IMR-90 (cell line): ENCODE data around the gene TCERG1L. TPM values are rescaled to one million over a fixed set of nuclear protein-coding genes. Genes with fewer than 3 reads are reported as not detected.

Experiments used
- ATAC-seq: fragments of 200-7000 bp; cut with Tn5 transposase; 2 replicates; pipeline ENCODE4 v1.9.1; 2020; ENCODE audit warnings: low read depth, mild to moderate bottlenecking, moderate library complexity
- BruUV-seq: library from RNA; stranded (reverse); fragments of 400-500 nt; replicated peaks from 2 replicates; lab custom pipeline; 2021; lab: Mats Ljungman, UMichigan
- CTCF ChIA-PET: fragments of 300-600 bp; formaldehyde crosslinking; extraction: SDS; loops from one replicate; lab custom pipeline; 2021; ENCODE audit warnings: antibody characterized with exemption; lab: Yijun Ruan, JAX
- POLR2A ChIA-PET: fragments of 300-600 bp; sonication (Branson Sonifier 250); formaldehyde crosslinking; loops from one replicate; lab custom pipeline; 2022; ENCODE audit warnings: antibody characterized with exemption; ENCODE audit not compliant: unreplicated experiment; lab: Charles Lee
- DNase-seq: peaks from one replicate; pipeline ENCODE4 v3.0.0; 2013
- H2AFZ ChIP-seq: replicated peaks from 2 replicates; pipeline ENCODE3; 2013; ENCODE audit warnings: low read length, mild to moderate bottlenecking; ENCODE audit not compliant: poor library complexity
- H2AK5ac ChIP-seq: 2 replicates; pipeline ENCODE4 v1.6.1; 2013; ENCODE audit warnings: low read depth, low read length, inconsistent platforms
- H2AK9ac ChIP-seq: replicated peaks from 2 replicates; pipeline ENCODE3; 2013; ENCODE audit warnings: mild to moderate bottlenecking, low read depth, low read length, moderate library complexity; ENCODE audit not compliant: poor library complexity
- H2BK120ac ChIP-seq: 2 replicates; pipeline ENCODE4 v1.6.1; 2013; ENCODE audit warnings: low read depth, low read length, inconsistent platforms
- H2BK15ac ChIP-seq: 3 replicates; pipeline ENCODE4 v1.6.1; 2013; ENCODE audit warnings: low read depth, low read length, inconsistent platforms
- H2BK20ac ChIP-seq: 2 replicates; pipeline ENCODE4 v1.6.1; 2013; ENCODE audit warnings: low read depth, mild to moderate bottlenecking, inconsistent platforms, low read length, moderate library complexity
- H2BK5ac ChIP-seq: 2 replicates; pipeline ENCODE4 v1.6.1; 2013; ENCODE audit warnings: mild to moderate bottlenecking, low read depth, low read length, inconsistent platforms; ENCODE audit not compliant: poor library complexity, severe bottlenecking
- H3K14ac ChIP-seq: replicated peaks from 2 replicates; pipeline ENCODE4 v1.6.1; 2013; ENCODE audit warnings: low read depth, low read length, inconsistent platforms
- H3K18ac ChIP-seq: 2 replicates; pipeline ENCODE4 v1.6.1; 2013; ENCODE audit warnings: low read depth, low read length, control low read depth
- H3K23ac ChIP-seq: 2 replicates; pipeline ENCODE4 v1.6.1; 2013; ENCODE audit warnings: low read depth, low read length, inconsistent platforms
- H3K27ac ChIP-seq: 2 replicates; pipeline ENCODE4 v1.5.1; 2013; ENCODE audit warnings: mild to moderate bottlenecking, control low read depth, low read length; ENCODE audit not compliant: insufficient read depth
- H3K27me3 ChIP-seq: 2 replicates; pipeline ENCODE4 v1.6.1; 2013; ENCODE audit warnings: low read length; ENCODE audit not compliant: control insufficient read depth, insufficient read depth
- H3K36me3 ChIP-seq: 2 replicates; pipeline ENCODE4 v1.6.1; 2013; ENCODE audit warnings: low read length, mixed read lengths; ENCODE audit not compliant: control insufficient read depth, insufficient read depth
- H3K4ac ChIP-seq: 2 replicates; pipeline ENCODE4 v1.6.1; 2013; ENCODE audit warnings: low read depth, low read length, inconsistent platforms
- H3K4me1 ChIP-seq: 2 replicates; pipeline ENCODE4 v1.6.1; 2013; ENCODE audit warnings: low read length, mixed read lengths; ENCODE audit not compliant: control insufficient read depth, insufficient read depth
- H3K4me2 ChIP-seq: 2 replicates; pipeline ENCODE4 v1.6.1; 2013; ENCODE audit warnings: low read depth, mild to moderate bottlenecking, control low read depth, low read length, moderate library complexity
- H3K4me3 ChIP-seq: 2 replicates; pipeline ENCODE4 v1.5.1; 2013; ENCODE audit warnings: low read depth, mild to moderate bottlenecking, control low read depth, low read length, moderate library complexity; ENCODE audit not compliant: insufficient read depth
- H3K56ac ChIP-seq: 2 replicates; pipeline ENCODE4 v1.6.1; 2013; ENCODE audit warnings: low read length, inconsistent platforms; ENCODE audit not compliant: insufficient read depth; ENCODE audit errors: extremely low read depth
- H3K79me1 ChIP-seq, 2 experiments: 2 replicates each; pipeline ENCODE4 v1.6.1; 2013; ENCODE audit warnings: low read length in 2 of 2, inconsistent platforms in 1 of 2, low read depth in 1 of 2
- H3K9ac ChIP-seq: 2 replicates; pipeline ENCODE4 v1.6.1; 2013; ENCODE audit warnings: low read depth, low read length, control low read depth
- H3K9me1 ChIP-seq: 2 replicates; pipeline ENCODE4 v1.6.1; 2013; ENCODE audit warnings: low read length, inconsistent platforms; ENCODE audit not compliant: insufficient read depth
- H3K9me3 ChIP-seq: 2 replicates; pipeline ENCODE4 v1.6.1; 2013; ENCODE audit warnings: low read length; ENCODE audit not compliant: control insufficient read depth, insufficient read depth
- H4K20me1 ChIP-seq: 2 replicates; pipeline ENCODE4 v1.6.1; 2013; ENCODE audit warnings: low read length, inconsistent platforms; ENCODE audit not compliant: insufficient read depth
- H4K5ac ChIP-seq: 2 replicates; pipeline ENCODE4 v1.6.1; 2013; ENCODE audit warnings: mild to moderate bottlenecking, low read depth, low read length, control low read depth
- H4K8ac ChIP-seq, 2 experiments: 2 replicates each; pipeline ENCODE4 v1.6.1; 2013; ENCODE audit warnings: low read depth in 2 of 2, low read length in 2 of 2, control low read depth in 1 of 2, inconsistent platforms in 1 of 2
- H4K91ac ChIP-seq: 2 replicates; pipeline ENCODE4 v1.6.1; 2013; ENCODE audit warnings: low read depth, low read length, inconsistent platforms; ENCODE audit not compliant: insufficient read depth
- BHLHE40 ChIP-seq: fragments of 150-350 bp; IDR thresholded peaks from 2 replicates; pipeline ENCODE4 v1.6.1; 2016; ENCODE audit warnings: mild to moderate bottlenecking, low read depth, low read length
- CTCF ChIP-seq: conservative IDR thresholded peaks from 2 replicates; pipeline ENCODE4 v1.5.1; 2012; ENCODE audit warnings: mild to moderate bottlenecking, low read depth, low read length, improper control_type of control experiment
- ELK1 ChIP-seq: fragments of 150-350 bp; IDR thresholded peaks from 2 replicates; pipeline ENCODE4 v1.6.1; 2016; ENCODE audit warnings: low read depth, mild to moderate bottlenecking, low read length, moderate library complexity, borderline replicate concordance
- FOS ChIP-seq: fragments of 150-350 bp; IDR thresholded peaks from 2 replicates; pipeline ENCODE4 v1.6.1; 2016; ENCODE audit warnings: low read depth, low read length
- MAFK ChIP-seq: IDR thresholded peaks from 2 replicates; pipeline ENCODE4 v1.6.1; 2012; ENCODE audit warnings: low read depth, low read length, improper control_type of control experiment
- MAZ ChIP-seq: IDR thresholded peaks from 2 replicates; pipeline ENCODE4 v1.6.1; 2012; ENCODE audit warnings: low read depth, mild to moderate bottlenecking, low read length, improper control_type of control experiment, moderate library complexity, borderline replicate concordance
- POLR2A ChIP-seq: IDR thresholded peaks from 2 replicates; pipeline ENCODE4 v1.6.1; 2012; ENCODE audit warnings: mild to moderate bottlenecking, low read depth, low read length
- RCOR1 ChIP-seq: IDR thresholded peaks from 2 replicates; pipeline ENCODE4 v1.6.1; 2012; ENCODE audit warnings: mild to moderate bottlenecking, low read length, improper control_type of control experiment; ENCODE audit not compliant: insufficient replicate concordance
- WGBS, 2 experiments: methylation state at CpG; one replicate each; pipeline versions ENCODE4 v1.1.5 to v1.1.7; 2013; ENCODE audit warnings: missing lambda C conversion rate in 2 of 2; ENCODE audit not compliant: insufficient read length in 1 of 2; ENCODE audit errors: extremely low coverage in 2 of 2; 5-methylcytosine and 5-hydroxymethylcytosine counted together
- dilution Hi-C: fragments of 300-500 bp; cut with HindIII; formaldehyde crosslinking; loops from one replicate; pipeline ENCODE4 v1.14.3; 2018; ENCODE audit warnings: low sequenced_read_pairs; ENCODE audit not compliant: unreplicated experiment
- in situ Hi-C: fragments of 300-500 bp; cut with MboI; formaldehyde crosslinking; loops from 3 replicates; pipeline ENCODE4 v1.14.3; 2019; ENCODE audit warnings: low sequenced_read_pairs, inconsistent platforms, mixed read lengths
- intact Hi-C: fragments of 100-400 bp; cut with micrococcal nuclease; formaldehyde crosslinking; loops from 2 replicates; pipeline ENCODE4 v1.10.0; 2022
- polyA plus RNA-seq, 3 experiments: library from polyadenylated mRNA; depleted of rRNA; stranded (reverse); fragments of >200 nt; gene quantifications; 2 replicates each; pipeline ENCODE4 v1.2.3, GENCODE V29; 2012; ENCODE audit warnings: low replicate concordance in 1 of 3
- total RNA-seq: library from RNA; depleted of rRNA; stranded (reverse); fragments of >200 nt; gene quantifications from 2 replicates; pipeline ENCODE4 v1.2.3, GENCODE V29; 2012
- TF ChIP-seq, protein P1 (sequence below): fragments of 150-350 bp; IDR thresholded peaks from 2 replicates; pipeline ENCODE4 v1.6.1; 2017; ENCODE audit warnings: mild to moderate bottlenecking, antibody characterized with exemption, low read length, low read depth

Gene TCERG1L
- total and polyA plus RNA-seq, 2 of the 4 experiments (the other 2 are of a cell fraction): not detected

DNA sequence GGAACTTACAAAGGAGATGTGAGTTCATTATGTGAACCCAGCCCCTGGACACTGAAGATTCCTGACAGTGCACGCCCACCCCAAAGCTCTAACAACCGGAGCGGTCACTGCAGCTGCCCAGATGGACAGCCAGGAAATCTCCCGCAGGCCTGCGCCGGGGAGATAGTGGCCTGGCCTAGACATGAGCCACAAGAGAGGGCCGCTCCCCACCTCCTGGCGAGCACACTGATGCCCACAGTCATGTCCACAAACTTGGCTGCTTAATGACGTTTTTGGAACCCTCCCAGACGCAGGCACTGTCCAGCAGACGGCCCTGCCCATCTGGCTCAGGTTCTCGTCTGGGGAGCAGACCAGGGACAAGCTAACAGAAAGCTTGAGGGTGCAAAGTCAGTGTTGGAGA is 34.2 kb downstream of the TCERG1L start:
- H3K56ac ChIP-seq: no peak overlapping the region
- H2BK15ac ChIP-seq: no peak overlapping the region
- DNase-seq: no peak
- H3K9ac ChIP-seq: no peak overlapping the region
- in situ Hi-C loops (no loop called here), dilution Hi-C loops (no loop called here), intact Hi-C loops (no loop called here)
- BruUV-seq: no TSS peak
- H2BK20ac ChIP-seq: no peak overlapping the region
- H3K14ac ChIP-seq: no peak overlapping the region
- no peaks in the 10 kb centered on the region for H4K20me1 ChIP-seq
- ChIA-PET POLR2A (no interaction called here), CTCF (no interaction called here)
- H3K27ac ChIP-seq: no peak overlapping the region
- no peak overlapping the region for H2AFZ ChIP-seq
- H3K9me3 ChIP-seq: peaks cover 51% of the 10 kb centered on the region
- H3K23ac ChIP-seq: no peak overlapping the region
- 62% methylated on average over 3 of the region's 12 CpGs; no CpG with 5 or more reads in 1 of the 2 experiments for WGBS, 2 experiments
- H2AK9ac ChIP-seq: no peak overlapping the region
- no peak overlapping the region for H4K8ac ChIP-seq
- no peak overlapping the region for H2AK5ac ChIP-seq
- H4K91ac ChIP-seq: no peak overlapping the region
- no peak overlapping the region for H3K4ac ChIP-seq
- H2BK120ac ChIP-seq: no peak overlapping the region
- no peaks in the 10 kb centered on the region for H3K27me3 ChIP-seq
- no peak overlapping the region for H3K4me2 ChIP-seq
- ATAC-seq: no peak
- H3K9me1 ChIP-seq: no peaks in the 10 kb centered on the region
- no peaks in the 10 kb centered on the region for H3K79me1 ChIP-seq
- TF ChIP-seq RCOR1 (no peak), BHLHE40 (no peak), POLR2A (no peak), FOS (no peak), MAZ (no peak), CTCF (no peak), ELK1 (no peak), MAFK (no peak)
- TF ChIP-seq, protein P1, sequence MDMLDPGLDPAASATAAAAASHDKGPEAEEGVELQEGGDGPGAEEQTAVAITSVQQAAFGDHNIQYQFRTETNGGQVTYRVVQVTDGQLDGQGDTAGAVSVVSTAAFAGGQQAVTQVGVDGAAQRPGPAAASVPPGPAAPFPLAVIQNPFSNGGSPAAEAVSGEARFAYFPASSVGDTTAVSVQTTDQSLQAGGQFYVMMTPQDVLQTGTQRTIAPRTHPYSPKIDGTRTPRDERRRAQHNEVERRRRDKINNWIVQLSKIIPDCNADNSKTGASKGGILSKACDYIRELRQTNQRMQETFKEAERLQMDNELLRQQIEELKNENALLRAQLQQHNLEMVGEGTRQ: no peak
- no peaks in the 10 kb centered on the region for H3K4me1 ChIP-seq
- H3K4me3 ChIP-seq: no peak overlapping the region
- no peak overlapping the region for H2BK5ac ChIP-seq
- H3K36me3 ChIP-seq: no peaks in the 10 kb centered on the region
- no peak overlapping the region for H4K5ac ChIP-seq
- no peak overlapping the region for H3K18ac ChIP-seq
